Gastrocnemius medialis (tissue), 4 donors: Measurements from ENCODE around the gene BRF1. TPM values are rescaled to one million over a fixed set of nuclear protein-coding genes. Genes with fewer than 3 reads are reported as not detected.

Source experiments
- ATAC-seq, 2 donors: fragments of 150-250 bp; one replicate each; pipeline ENCODE4 v1.9.1; 2016
- DNase-seq, 2 donors: peaks; one replicate each; pipeline ENCODE4 v3.0.0-alpha.2; 2019
- H3K27ac ChIP-seq, 4 donors: fragments of 200-600 bp; sonication (generic); 1 replicate in 1 of 4; 2 replicates in 3 of 4; pipeline ENCODE4 v1.5.1; 2016 to 2018; ENCODE audit warnings: mild to moderate bottlenecking in 2 of 4, moderate library complexity in 1 of 4
- H3K27me3 ChIP-seq, 3 donors: fragments of 200-600 bp; sonication (generic) in 2 of 3; 1 replicate in 1 of 3; 2 replicates in 2 of 3; pipeline versions ENCODE4 v1.5.1 to v1.6.0; 2016 to 2019; ENCODE audit warnings: mild to moderate bottlenecking in 1 of 3, moderate library complexity in 1 of 3
- H3K36me3 ChIP-seq, 2 donors: fragments of 200-600 bp; sonication (generic) in 1 of 2; one replicate each; pipeline ENCODE4 v1.5.1; 2017 to 2018
- H3K4me1 ChIP-seq, 2 donors: fragments of 200-600 bp; sonication (generic) in 1 of 2; one replicate each; pipeline ENCODE4 v1.5.1; 2016 to 2017; ENCODE audit warnings: mild to moderate bottlenecking in 2 of 2
- H3K4me3 ChIP-seq, 4 donors: fragments of 200-600 bp; sonication (generic) in 3 of 4; 1 replicate in 1 of 4; 2 replicates in 3 of 4; pipeline ENCODE4 v1.5.1; 2016 to 2019; ENCODE audit warnings: mild to moderate bottlenecking in 2 of 4
- H3K9me3 ChIP-seq, 3 donors: fragments of 200-600 bp; sonication (generic) in 2 of 3; 1 replicate in 1 of 3; 2 replicates in 2 of 3; pipeline ENCODE4 v1.5.1; 2016 to 2019
- CTCF ChIP-seq, 5 experiments: fragments of 450-650 bp in 3 of 5; fragments of 200-600 bp in 2 of 5; sonication (generic) in 2 of 5; IDR thresholded peaks in 4 of 5; conservative IDR thresholded peaks in 1 of 5; 1 replicate in 4 of 5; 2 replicates in 1 of 5; pipeline ENCODE4 v1.5.1; 2016 to 2019; ENCODE audit warnings: antibody characterized with exemption in 5 of 5, mild to moderate bottlenecking in 3 of 5, moderate library complexity in 3 of 5
- POLR2A ChIP-seq, 2 donors: fragments of 450-650 bp; IDR thresholded peaks; one replicate each; pipeline ENCODE4 v1.6.1; 2017; ENCODE audit warnings: antibody characterized with exemption in 2 of 2, mild to moderate bottlenecking in 2 of 2, moderate library complexity in 2 of 2
- in situ Hi-C, 4 donors: fragments of 200-750 bp; cut with MboI; loops; one replicate each; pipeline versions ENCODE4 v1.15.0 to v1.8.0; 2017; ENCODE audit warnings: low sequenced_read_pairs in 4 of 4
- intact Hi-C: fragments of 100-400 bp; cut with DNase I; formaldehyde crosslinking; loops from one replicate; pipeline ENCODE4 v1.15.1; 2023; ENCODE audit warnings: low total_unique reads
- total RNA-seq, 4 donors: library from RNA; depleted of rRNA; stranded (reverse); fragments of >200 nt; gene quantifications; one replicate each; pipeline versions ENCODE4 v1.1.0 to v1.2.3, GENCODE V29; 2016

BRF1 gene
- total RNA-seq, 4 donors from 2014 or later: 19.5 to 27.4 (median 21.4) TPM

GRCh38 chr14:105168979-105169507 lies 131.8 kb downstream of the BRF1 start:
- Histone ChIP-seq H3K27ac (peak overlapping the region; percentile 76 to 83 (median 80)), H3K27me3 (no peaks in the 10 kb centered on the region), H3K4me1 (peaks cover 49 to 58% of the 10 kb centered on the region in 2 donors), H3K9me3 (no peaks in the 10 kb centered on the region), H3K4me3 (peak overlapping the region; percentile 38 to 57 (median 44)), H3K36me3 (no peaks in the 10 kb centered on the region)
- TF ChIP-seq POLR2A (IDR thresholded peaks at IDR 0.05): peak in 1 of 2 donors; percentile 19
- peak in 4 of 5 experiments; percentile 44 to 60 (median 56) for TF ChIP-seq CTCF (IDR thresholded peaks at IDR 0.05 in 4 of 5, conservative IDR thresholded peaks at IDR 0.05 in 1 of 5)
- intact Hi-C loops: loop anchor here (5.0 to 10.0 kb wide), 3 partner anchors 158 to 326 kb away; partner anchors contain the start of genes CLBA1 and TEDC1
- in situ Hi-C loops: no loop called here
- ATAC-seq (peak; percentile 5 to 13), DNase-seq (no peak)

GRCh38 chr14:105168496-105168978 lies 132.3 kb downstream of the BRF1 start, which contains the start of gene JAG2:
JAG2 (minus strand) TSS chr14:105168776; CDS start chr14:105168420, 356 bp downstream.
- ATAC-seq: peak; percentile 60 to 62
- H3K36me3 ChIP-seq: no peaks in the 10 kb centered on the region
- intact Hi-C loops: loop anchor here (5.0 to 10.0 kb wide), 3 partner anchors 159 to 326 kb away; partner anchors contain the start of genes CLBA1 and TEDC1
- no peaks in the 10 kb centered on the region for H3K9me3 ChIP-seq
- TF ChIP-seq POLR2A (IDR thresholded peaks at IDR 0.05) (peak; percentile 41 to 54), CTCF (IDR thresholded peaks at IDR 0.05 in 4 of 5, conservative IDR thresholded peaks at IDR 0.05 in 1 of 5) (no peak)
- in situ Hi-C loops: no loop called here
- H3K4me1 ChIP-seq: peaks cover 50 to 63% of the 10 kb centered on the region in 2 donors
- peak; percentile 64 to 75 for DNase-seq
- H3K27me3 ChIP-seq: no peaks in the 10 kb centered on the region
- H3K27ac ChIP-seq: peak within 1 kb of the TSS; percentile 76 to 83 (median 80)
- H3K4me3 ChIP-seq: peak within 1 kb of the TSS; percentile 45 to 58 (median 54)

GRCh38 chr14:105168093-105168420 lies 132.7 kb downstream of the BRF1 start:
- DNase-seq (no peak), ATAC-seq (peak; percentile 7 to 10)
- Histone ChIP-seq H3K4me3 (peak overlapping the region; percentile 45 to 58 (median 53)), H3K36me3 (no peaks in the 10 kb centered on the region), H3K27ac (peak overlapping the region; percentile 69 to 83 (median 72)), H3K4me1 (peaks cover 50 to 68% of the 10 kb centered on the region in 2 donors), H3K27me3 (no peaks in the 10 kb centered on the region), H3K9me3 (no peaks in the 10 kb centered on the region)
- intact Hi-C loops (loop anchor here (5.0 to 10.0 kb wide), 3 partner anchors 159 to 327 kb away; partner anchors contain the start of genes CLBA1 and TEDC1), in situ Hi-C loops (no loop called here)
- TF ChIP-seq POLR2A (IDR thresholded peaks at IDR 0.05) (no peak), CTCF (IDR thresholded peaks at IDR 0.05 in 4 of 5, conservative IDR thresholded peaks at IDR 0.05 in 1 of 5) (no peak)

- H3K36me3 ChIP-seq: no peaks in the 10 kb centered on the region
- H3K9me3 ChIP-seq: no peaks in the 10 kb centered on the region
- H3K27ac ChIP-seq: peak overlapping the region; percentile 69 to 85 (median 76)
- ATAC-seq: peak; percentile 6 to 19
- peak in 4 of 5 experiments; percentile 17 to 55 (median 45) for TF ChIP-seq CTCF (IDR thresholded peaks at IDR 0.05 in 4 of 5, conservative IDR thresholded peaks at IDR 0.05 in 1 of 5)
- TF ChIP-seq POLR2A (IDR thresholded peaks at IDR 0.05): peak; percentile 34 to 63
- in situ Hi-C loops: no loop called here
- DNase-seq: peak in 1 of 2 donors; percentile 39
- no peaks in the 10 kb centered on the region for H3K27me3 ChIP-seq
- H3K4me1 ChIP-seq: peaks cover 56 to 73% of the 10 kb centered on the region in 2 donors
- intact Hi-C loops: loop anchor here (2.0 to 10.0 kb wide), 4 partner anchors 15 to 327 kb away; partner anchors contain the start of genes CLBA1 and TEDC1
- peak overlapping the region; percentile 45 to 58 (median 53) for H3K4me3 ChIP-seq
Observed at GRCh38 chr14:105167303-105168092, 133.3 kb downstream of the BRF1 start.
